Measurements from ENCODE around the gene COL4A2. TPM values are rescaled to one million over a fixed set of nuclear protein-coding genes. Genes with fewer than 3 reads are reported as not detected.
"Not testable (repeated sequence)": the region's sequence is repeated elsewhere in the genome, so short reads cannot be mapped to it uniquely, and the experiment has no call there.

COL4A2 gene
- polyA plus RNA-seq, 2 of the 4 experiments (the other 2 are of a cell fraction), result 46.9 to 119 TPM

GRCh38 chr13:110486061-110486715, 179.1 kb downstream of the COL4A2 start:
- Histone ChIP-seq H3K9me3 (no peaks in the 10 kb centered on the region), H3K27ac (peak overlapping the region in 1 of 2 experiments; percentile 20; a peak in 1 of 6 replicates), H3K4me2 (no peak overlapping the region), H3K4me3 (no peak overlapping the region), H3K4me1 (no peaks in the 10 kb centered on the region)
- POLR2A ChIA-PET, result no interaction called here
- 96% methylated on average over 15 of the region's 15 CpGs for WGBS (ENCODE audit: missing lambda C conversion rate)
- DNase-seq (ENCODE audit: low read depth in 1 of 2, low spot score in 1 of 2), result no peak
- FAIRE-seq, result no peak
- ATAC-seq, result no peak
- TF ChIP-seq CTCF (IDR thresholded peaks at IDR 0.05) (no peak), ESRRA (IDR thresholded peaks at IDR 0.05; ENCODE audit: borderline replicate concordance, low read length) (no peak), NR3C1 (IDR thresholded peaks at IDR 0.05) (no peak), CHD4 (IDR thresholded peaks at IDR 0.05; ENCODE audit: borderline replicate concordance) (no peak), HOXB5 (CRISPR knock-in tag; IDR thresholded peaks at IDR 0.05) (no peak), SMC3 (IDR thresholded peaks at IDR 0.05) (no peak), FOXS1 (CRISPR knock-in tag; IDR thresholded peaks at IDR 0.05) (no peak), RARB (CRISPR knock-in tag; IDR thresholded peaks at IDR 0.05) (no peak), EHF (CRISPR knock-in tag; IDR thresholded peaks at IDR 0.05) (no peak), USF2 (IDR thresholded peaks at IDR 0.05) (no peak)
- CTCF ChIA-PET, result no interaction called here

GRCh38 chr13:110486880-110487279, 179.8 kb downstream of the COL4A2 start:
- H3K4me1 ChIP-seq; FAIRE-seq; POLR2A ChIA-PET; H3K9me3 ChIP-seq; ATAC-seq; DNase-seq (ENCODE audit: low read depth in 1 of 2, low spot score in 1 of 2); CTCF ChIA-PET; H3K4me3 ChIP-seq; H3K4me2 ChIP-seq: not testable (repeated sequence)
- 57% methylated on average over 3 of the region's 3 CpGs for WGBS (ENCODE audit: missing lambda C conversion rate)
- H3K27ac ChIP-seq, result peak overlapping the region in 1 of 2 experiments; percentile 32; a peak in 1 of 6 replicates

- FAIRE-seq (no peak), DNase-seq (ENCODE audit: low read depth in 1 of 2, low spot score in 1 of 2) (no peak), ATAC-seq (no peak)
- no peaks in the 10 kb centered on the region for H3K4me1 ChIP-seq
- 91% methylated on average over 23 of the region's 24 CpGs for WGBS (ENCODE audit: missing lambda C conversion rate)
- no peak overlapping the region for H3K4me2 ChIP-seq
- no peak overlapping the region for H3K27ac ChIP-seq
- ChIA-PET POLR2A (no interaction called here), CTCF (no interaction called here)
- no peaks in the 10 kb centered on the region for H3K9me3 ChIP-seq
- no peak overlapping the region for H3K4me3 ChIP-seq
- TF ChIP-seq USF2 (IDR thresholded peaks at IDR 0.05) (no peak), REST (IDR thresholded peaks at IDR 0.05) (no peak), POLR2A (IDR thresholded peaks at IDR 0.05; ENCODE audit: low read length) (no peak), CHD2 (IDR thresholded peaks at IDR 0.05; ENCODE audit: low read length, partially characterized antibody) (no peak), RFX5 (IDR thresholded peaks at IDR 0.05) (no peak), CTCF (IDR thresholded peaks at IDR 0.05) (no peak)
These were observed 183.1 kb downstream of the COL4A2 start for GRCh38 chr13:110490009-110490770.
